A549 (cell line): Measurements from ENCODE around the gene CHD9.

Experiments
- CEBPB ChIP-seq, 2 experiments: fragments of >200 bp in 1 of 2; sonication (Bioruptor Twin) in 1 of 2; formaldehyde crosslinking in 1 of 2; IDR thresholded peaks; 2 replicates each; pipeline ENCODE4 v1.6.1; 2012 to 2016
- CHD2 ChIP-seq: fragments of 150-350 bp; IDR thresholded peaks from 2 replicates; pipeline ENCODE4 v1.6.1; 2014; ENCODE audit warnings: low read length; ENCODE audit not compliant: partially characterized antibody
- E2F6 ChIP-seq: IDR thresholded peaks from 2 replicates; pipeline ENCODE4 v1.6.1; 2012; ENCODE audit warnings: low read depth, borderline replicate concordance
- EP300 ChIP-seq, 2 experiments: fragments of >200 bp; sonication (Bioruptor Twin); formaldehyde crosslinking; IDR thresholded peaks; 2 replicates in 1 of 2; 3 replicates in 1 of 2; pipeline ENCODE4 v1.6.1; 2016 to 2017
- JUNB ChIP-seq: fragments of >200 bp; sonication (Bioruptor Twin); formaldehyde crosslinking; IDR thresholded peaks from 2 replicates; pipeline ENCODE4 v1.6.1; 2016
- POLR2A ChIP-seq: IDR thresholded peaks from 2 replicates; pipeline ENCODE4 v1.6.1; 2012; ENCODE audit warnings: mild to moderate bottlenecking, low read length
- RFX5 ChIP-seq: fragments of 450-650 bp; IDR thresholded peaks from 2 replicates; pipeline ENCODE4 v1.7.1; 2014; ENCODE audit warnings: antibody characterized with exemption, mild to moderate bottlenecking, moderate library complexity
- ZFP36 ChIP-seq: fragments of 450-650 bp; IDR thresholded peaks from 2 replicates; pipeline ENCODE4 v1.6.1; 2014; ENCODE audit warnings: borderline replicate concordance; ENCODE audit not compliant: partially characterized antibody
- ZNF302 ChIP-seq: fragments of 250-450 bp; sonication (Bioruptor Pico); IDR thresholded peaks from 2 replicates; pipeline ENCODE4 v1.9.0; 2021; ENCODE audit warnings: inconsistent platforms, mild to moderate bottlenecking, moderate library complexity
- TF ChIP-seq, protein P1 (sequence below): fragments of >200 bp; sonication (Bioruptor Twin); formaldehyde crosslinking; IDR thresholded peaks from 3 replicates; pipeline ENCODE4 v1.6.1; 2016
- TF ChIP-seq, protein P2 (sequence below): fragments of >200 bp; sonication (Bioruptor Twin); formaldehyde crosslinking; IDR thresholded peaks from 3 replicates; pipeline ENCODE4 v1.5.1; 2016

GRCh38 chr16:53358884-53359283, 304.1 kb downstream of the CHD9 start:
- TF ChIP-seq ZNF302 (CRISPR knock-in tag) (no peak), CEBPB (IDR thresholded peaks at IDR 0.05) (no peak), ZFP36 (no peak), EP300 (IDR thresholded peaks at IDR 0.05) (no peak), JUNB (no peak), POLR2A (no peak), CHD2 (no peak), E2F6 (no peak), RFX5 (no peak)
- TF ChIP-seq, protein P1, sequence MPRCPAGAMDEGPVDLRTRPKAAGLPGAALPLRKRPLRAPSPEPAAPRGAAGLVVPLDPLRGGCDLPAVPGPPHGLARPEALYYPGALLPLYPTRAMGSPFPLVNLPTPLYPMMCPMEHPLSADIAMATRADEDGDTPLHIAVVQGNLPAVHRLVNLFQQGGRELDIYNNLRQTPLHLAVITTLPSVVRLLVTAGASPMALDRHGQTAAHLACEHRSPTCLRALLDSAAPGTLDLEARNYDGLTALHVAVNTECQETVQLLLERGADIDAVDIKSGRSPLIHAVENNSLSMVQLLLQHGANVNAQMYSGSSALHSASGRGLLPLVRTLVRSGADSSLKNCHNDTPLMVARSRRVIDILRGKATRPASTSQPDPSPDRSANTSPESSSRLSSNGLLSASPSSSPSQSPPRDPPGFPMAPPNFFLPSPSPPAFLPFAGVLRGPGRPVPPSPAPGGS = no peak
- TF ChIP-seq, protein P2, sequence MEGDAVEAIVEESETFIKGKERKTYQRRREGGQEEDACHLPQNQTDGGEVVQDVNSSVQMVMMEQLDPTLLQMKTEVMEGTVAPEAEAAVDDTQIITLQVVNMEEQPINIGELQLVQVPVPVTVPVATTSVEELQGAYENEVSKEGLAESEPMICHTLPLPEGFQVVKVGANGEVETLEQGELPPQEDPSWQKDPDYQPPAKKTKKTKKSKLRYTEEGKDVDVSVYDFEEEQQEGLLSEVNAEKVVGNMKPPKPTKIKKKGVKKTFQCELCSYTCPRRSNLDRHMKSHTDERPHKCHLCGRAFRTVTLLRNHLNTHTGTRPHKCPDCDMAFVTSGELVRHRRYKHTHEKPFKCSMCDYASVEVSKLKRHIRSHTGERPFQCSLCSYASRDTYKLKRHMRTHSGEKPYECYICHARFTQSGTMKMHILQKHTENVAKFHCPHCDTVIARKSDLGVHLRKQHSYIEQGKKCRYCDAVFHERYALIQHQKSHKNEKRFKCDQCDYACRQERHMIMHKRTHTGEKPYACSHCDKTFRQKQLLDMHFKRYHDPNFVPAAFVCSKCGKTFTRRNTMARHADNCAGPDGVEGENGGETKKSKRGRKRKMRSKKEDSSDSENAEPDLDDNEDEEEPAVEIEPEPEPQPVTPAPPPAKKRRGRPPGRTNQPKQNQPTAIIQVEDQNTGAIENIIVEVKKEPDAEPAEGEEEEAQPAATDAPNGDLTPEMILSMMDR = no peak
